A549 (cell line): ENCODE measurements around the gene RIOX2. TPM values are rescaled to one million over a fixed set of nuclear protein-coding genes. Genes with fewer than 3 reads are reported as not detected.

Experiments
- ATAC-seq, 2 experiments: fragments of 200-7000 bp in 1 of 2; fragments of >200 bp in 1 of 2; cut with Nextera tagmentation in 1 of 2; cut with Tn5 transposase in 1 of 2; 3 replicates each; pipeline versions ENCODE4 v1.8.0 to v1.9.1; 2018 to 2020; ENCODE audit warnings: mild to moderate bottlenecking in 1 of 2, moderate library complexity in 1 of 2
- CTCF ChIA-PET: fragments of 300-600 bp; sonication (Branson Sonifier 250); formaldehyde crosslinking; extraction: SDS; loops from one replicate; lab custom pipeline; 2021; ENCODE audit warnings: antibody characterized with exemption, inconsistent platforms; lab: Yijun Ruan, JAX
- POLR2A ChIA-PET: fragments of 350-600 bp; formaldehyde crosslinking; extraction: SDS; loops from one replicate; lab custom pipeline; 2021; ENCODE audit warnings: antibody characterized with exemption, inconsistent platforms; lab: Yijun Ruan, JAX
- DNase-seq, 2 experiments: peaks; one replicate each; pipeline versions ENCODE4 v3.0.0 to v3.0.0-alpha.2; 2011 to 2016; ENCODE audit warnings: low read depth in 1 of 2, low spot score in 1 of 2
- FAIRE-seq: peaks from 2 replicates; lab custom pipeline; 2011; peaks lifted over from hg19 to GRCh38; lab: Jason Lieb, UNC
- H3K27ac ChIP-seq, 2 experiments: fragments of >200 bp; sonication (Bioruptor Twin); formaldehyde crosslinking; 3 replicates each; pipeline ENCODE4 v1.5.1; 2016 to 2017
- H3K4me1 ChIP-seq: fragments of >200 bp; sonication (Bioruptor Twin); formaldehyde crosslinking; 3 replicates; pipeline ENCODE4 v1.6.1; 2016
- H3K4me2 ChIP-seq: fragments of >200 bp; sonication (Bioruptor Twin); formaldehyde crosslinking; 3 replicates; pipeline ENCODE4 v1.6.1; 2016
- H3K4me3 ChIP-seq: fragments of >200 bp; sonication (Bioruptor Twin); formaldehyde crosslinking; 3 replicates; pipeline ENCODE4 v1.5.1; 2016
- H3K9me3 ChIP-seq: fragments of >200 bp; sonication (Bioruptor Twin); formaldehyde crosslinking; 3 replicates; pipeline ENCODE4 v1.6.1; 2016
- CTCF ChIP-seq: fragments of >200 bp; sonication (Bioruptor Twin); formaldehyde crosslinking; IDR thresholded peaks from 3 replicates; pipeline ENCODE4 v1.5.1; 2016
- E2F6 ChIP-seq: IDR thresholded peaks from 2 replicates; pipeline ENCODE4 v1.6.1; 2012; ENCODE audit warnings: low read depth, borderline replicate concordance
- EHMT2 ChIP-seq: fragments of 200-600 bp; sonication (generic); IDR thresholded peaks from 2 replicates; pipeline ENCODE4 v1.6.1; 2016; ENCODE audit warnings: antibody characterized with exemption, low read depth, mild to moderate bottlenecking, moderate library complexity
- EP300 ChIP-seq, 2 experiments: fragments of >200 bp; sonication (Bioruptor Twin); formaldehyde crosslinking; IDR thresholded peaks; 2 replicates in 1 of 2; 3 replicates in 1 of 2; pipeline ENCODE4 v1.6.1; 2016 to 2017
- FOSB ChIP-seq: fragments of 250-450 bp; sonication (Bioruptor Pico); IDR thresholded peaks from 2 replicates; pipeline ENCODE4 v1.5.0; 2020; ENCODE audit warnings: mild to moderate bottlenecking, moderate library complexity
- FOSL2 ChIP-seq, 2 experiments: fragments of 450-650 bp in 1 of 2; fragments of >200 bp in 1 of 2; sonication (Bioruptor Twin) in 1 of 2; formaldehyde crosslinking; IDR thresholded peaks; 2 replicates each; pipeline versions ENCODE4 v1.5.0 to v1.6.1; 2016 to 2020; ENCODE audit warnings: mild to moderate bottlenecking in 1 of 2, moderate library complexity in 1 of 2
- FOXS1 ChIP-seq: fragments of 250-450 bp; sonication (Bioruptor Pico); IDR thresholded peaks from 2 replicates; pipeline ENCODE4 v1.5.0; 2020; ENCODE audit warnings: mild to moderate bottlenecking, moderate library complexity
- HES2 ChIP-seq: fragments of >200 bp; sonication (Bioruptor Twin); formaldehyde crosslinking; IDR thresholded peaks from 2 replicates; pipeline ENCODE4 v1.6.1; 2016
- HOXA7 ChIP-seq: fragments of 250-450 bp; sonication (Bioruptor Pico); IDR thresholded peaks from 2 replicates; pipeline ENCODE4 v1.5.0; 2020; ENCODE audit warnings: mild to moderate bottlenecking, moderate library complexity
- JUN ChIP-seq, 2 experiments: fragments of >200 bp; sonication (Bioruptor Twin); formaldehyde crosslinking; IDR thresholded peaks; 2 replicates in 1 of 2; 3 replicates in 1 of 2; pipeline ENCODE4 v1.6.1; 2016 to 2017
- JUNB ChIP-seq: fragments of >200 bp; sonication (Bioruptor Twin); formaldehyde crosslinking; IDR thresholded peaks from 2 replicates; pipeline ENCODE4 v1.6.1; 2016
- KDM1A ChIP-seq: fragments of 200-600 bp; sonication (generic); IDR thresholded peaks from 2 replicates; pipeline ENCODE4 v1.6.1; 2016; ENCODE audit warnings: low read depth, mild to moderate bottlenecking
- MAFK ChIP-seq: fragments of 450-650 bp; IDR thresholded peaks from 2 replicates; pipeline ENCODE4 v1.6.1; 2014; ENCODE audit not compliant: partially characterized antibody
- MYC ChIP-seq: IDR thresholded peaks from 2 replicates; pipeline ENCODE4 v1.6.1; 2012; ENCODE audit warnings: mild to moderate bottlenecking, inconsistent platforms, low read length, improper control_type of control experiment, borderline replicate concordance
- NFE2L2 ChIP-seq: fragments of 150-350 bp; conservative IDR thresholded peaks from 2 replicates; pipeline ENCODE4 v1.6.1; 2014; ENCODE audit warnings: low read length
- NPAS2 ChIP-seq: fragments of 250-450 bp; sonication (Bioruptor Pico); IDR thresholded peaks from 2 replicates; pipeline ENCODE4 v1.8.0; 2022; ENCODE audit warnings: mild to moderate bottlenecking, moderate library complexity, borderline replicate concordance
- NR3C1 ChIP-seq: fragments of >200 bp; sonication (Bioruptor Twin); formaldehyde crosslinking; IDR thresholded peaks from 3 replicates; pipeline ENCODE4 v1.6.1; 2017
- POLR2A ChIP-seq: IDR thresholded peaks from 2 replicates; pipeline ENCODE4 v1.6.1; 2012; ENCODE audit warnings: mild to moderate bottlenecking, low read length
- RAD21 ChIP-seq, 2 experiments: fragments of >200 bp in 1 of 2; sonication (Bioruptor Twin) in 1 of 2; formaldehyde crosslinking in 1 of 2; IDR thresholded peaks in 1 of 2; conservative IDR thresholded peaks in 1 of 2; 2 replicates in 1 of 2; 3 replicates in 1 of 2; pipeline ENCODE4 v1.6.1; 2012 to 2018; ENCODE audit warnings: inconsistent platforms in 1 of 2
- REST ChIP-seq: fragments of 200-600 bp; sonication (generic); IDR thresholded peaks from 2 replicates; pipeline ENCODE4 v1.6.1; 2016; ENCODE audit warnings: antibody characterized with exemption, mild to moderate bottlenecking, moderate library complexity
- RFX5 ChIP-seq: fragments of 450-650 bp; IDR thresholded peaks from 2 replicates; pipeline ENCODE4 v1.7.1; 2014; ENCODE audit warnings: antibody characterized with exemption, mild to moderate bottlenecking, moderate library complexity
- RNF2 ChIP-seq: fragments of 200-600 bp; sonication (generic); IDR thresholded peaks from 2 replicates; pipeline ENCODE4 v1.6.1; 2016; ENCODE audit warnings: low read depth, mild to moderate bottlenecking, antibody characterized with exemption, moderate library complexity, borderline replicate concordance
- TFCP2L1 ChIP-seq: fragments of 250-450 bp; sonication (Bioruptor Pico); IDR thresholded peaks from 2 replicates; pipeline ENCODE4 v1.5.0; 2021; ENCODE audit warnings: mild to moderate bottlenecking
- ZC3H11A ChIP-seq: fragments of 450-650 bp; IDR thresholded peaks from 2 replicates; pipeline ENCODE4 v1.6.1; 2014; ENCODE audit warnings: antibody characterized with exemption, mild to moderate bottlenecking
- WGBS: methylation state at CpG from one replicate; pipeline ENCODE4 v1.1.6; 2017; ENCODE audit errors: missing lambda C conversion rate; 5-methylcytosine and 5-hydroxymethylcytosine counted together
- polyA plus RNA-seq, 4 experiments: library from polyadenylated mRNA; depleted of rRNA in 3 of 4; stranded (reverse); fragments of >200 nt; fragmentation: RNase III in 1 of 4; extraction: RNeasy Plus Mini Kit Qiagen cat#74134 plus additional on column Dnase treatment in 1 of 4; gene quantifications; 2 replicates in 3 of 4; 3 replicates in 1 of 4; pipeline ENCODE4 v1.2.3, GENCODE V29; 2011 to 2017
- TF ChIP-seq, protein P1 (sequence below): IDR thresholded peaks from 2 replicates; pipeline ENCODE4 v1.6.1; 2012

The RIOX2 gene
- polyA plus RNA-seq, 2 of the 4 experiments (the other 2 are of a cell fraction) = 34.1 to 49.6 TPM

DNA sequence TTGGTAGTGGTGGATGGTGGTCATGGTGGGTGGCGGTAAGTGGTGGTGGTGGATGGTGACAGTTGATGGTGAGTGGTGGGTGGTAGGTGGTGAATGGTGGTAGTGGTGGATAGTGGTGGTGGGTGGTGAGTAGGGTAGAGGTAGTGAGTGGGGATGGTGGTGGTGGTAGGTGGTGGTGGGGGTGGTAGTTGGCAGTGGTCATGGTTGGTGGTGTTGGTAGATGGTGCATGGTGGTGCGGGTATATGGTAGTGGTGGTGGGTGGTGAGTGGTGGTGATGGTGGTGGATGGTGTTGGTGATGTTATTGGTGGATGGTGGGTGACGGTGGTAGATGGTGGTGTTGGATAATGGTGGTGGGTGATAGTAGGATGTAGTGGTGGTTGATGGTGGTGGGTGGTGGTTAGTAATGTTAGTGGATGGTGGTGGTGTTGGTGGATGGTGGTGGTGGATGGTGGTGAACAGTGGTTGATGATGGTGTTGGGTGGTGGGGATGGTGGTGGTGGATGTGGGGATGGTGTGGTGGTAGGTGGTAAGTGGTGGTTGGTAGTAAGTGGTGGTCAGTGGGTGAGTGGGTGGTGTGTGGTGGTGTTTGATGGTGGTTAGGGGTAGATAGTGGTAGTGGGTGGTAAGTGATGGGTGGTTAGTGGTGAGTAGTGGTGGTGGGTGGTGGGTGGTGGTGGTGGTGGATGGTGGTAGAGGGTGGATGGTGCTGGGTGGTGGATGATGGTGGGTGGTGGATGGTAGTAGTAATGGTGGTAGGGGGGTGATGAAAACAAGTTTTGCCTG, 16.7 kb upstream of the RIOX2 start:
- POLR2A ChIA-PET = no interaction called here

GRCh38 chr3:97987306-97987705, 15.1 kb upstream of the RIOX2 start:
- 43% methylated on average over 2 of the region's 2 CpGs for WGBS
- no peak overlapping the region for H3K27ac ChIP-seq
- POLR2A ChIA-PET = no interaction called here
- H3K4me3 ChIP-seq = no peak overlapping the region
- H3K4me1 ChIP-seq = no peaks in the 10 kb centered on the region
- ATAC-seq = no peak
- CTCF ChIA-PET = interaction anchor here (1.2 to 1.8 kb wide), 2 partner anchors 8 to 36 kb away, joined by 3 to 5 read pairs; no protein-coding TSS in a partner anchor
- FAIRE-seq = no peak
- no peak overlapping the region for H3K4me2 ChIP-seq
- no peak for DNase-seq
- TF ChIP-seq POLR2A = no peak
- no peak for TF ChIP-seq HES2
- no peak for TF ChIP-seq KDM1A
- no peak for TF ChIP-seq RNF2
- no peak for TF ChIP-seq NPAS2 (CRISPR knock-in tag)
- TF ChIP-seq REST = no peak
- TF ChIP-seq JUNB = no peak
- no peak for TF ChIP-seq MAFK
- no peak for TF ChIP-seq FOXS1 (CRISPR knock-in tag)
- H3K9me3 ChIP-seq = no peaks in the 10 kb centered on the region

More for the DNA sequence above, 16.7 kb upstream of the RIOX2 start:
- no peak for TF ChIP-seq TFCP2L1 (CRISPR knock-in tag)
- TF ChIP-seq, protein P1, sequence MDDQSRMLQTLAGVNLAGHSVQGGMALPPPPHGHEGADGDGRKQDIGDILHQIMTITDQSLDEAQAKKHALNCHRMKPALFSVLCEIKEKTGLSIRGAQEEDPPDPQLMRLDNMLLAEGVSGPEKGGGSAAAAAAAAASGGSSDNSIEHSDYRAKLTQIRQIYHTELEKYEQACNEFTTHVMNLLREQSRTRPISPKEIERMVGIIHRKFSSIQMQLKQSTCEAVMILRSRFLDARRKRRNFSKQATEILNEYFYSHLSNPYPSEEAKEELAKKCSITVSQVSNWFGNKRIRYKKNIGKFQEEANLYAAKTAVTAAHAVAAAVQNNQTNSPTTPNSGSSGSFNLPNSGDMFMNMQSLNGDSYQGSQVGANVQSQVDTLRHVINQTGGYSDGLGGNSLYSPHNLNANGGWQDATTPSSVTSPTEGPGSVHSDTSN = no peak
- no peak for TF ChIP-seq EP300 (IDR thresholded peaks at IDR 0.05)
- TF ChIP-seq CTCF = no peak
- DNase-seq (no peak), FAIRE-seq (no peak), ATAC-seq (no peak)
- H3K4me1 ChIP-seq = peaks cover 6% of the 10 kb centered on the region; the same call in 2 of the 3 replicates
- WGBS = 88% methylated on average over 3 of the region's 3 CpGs
- H3K4me2 ChIP-seq = no peak overlapping the region
- no peaks in the 10 kb centered on the region for H3K9me3 ChIP-seq
- no peak overlapping the region for H3K27ac ChIP-seq
- CTCF ChIA-PET = interaction anchor here (0.7 kb wide), 1 partner anchor 48 kb away, joined by 3 read pairs; no protein-coding TSS in a partner anchor
- no peak overlapping the region for H3K4me3 ChIP-seq

DNA sequence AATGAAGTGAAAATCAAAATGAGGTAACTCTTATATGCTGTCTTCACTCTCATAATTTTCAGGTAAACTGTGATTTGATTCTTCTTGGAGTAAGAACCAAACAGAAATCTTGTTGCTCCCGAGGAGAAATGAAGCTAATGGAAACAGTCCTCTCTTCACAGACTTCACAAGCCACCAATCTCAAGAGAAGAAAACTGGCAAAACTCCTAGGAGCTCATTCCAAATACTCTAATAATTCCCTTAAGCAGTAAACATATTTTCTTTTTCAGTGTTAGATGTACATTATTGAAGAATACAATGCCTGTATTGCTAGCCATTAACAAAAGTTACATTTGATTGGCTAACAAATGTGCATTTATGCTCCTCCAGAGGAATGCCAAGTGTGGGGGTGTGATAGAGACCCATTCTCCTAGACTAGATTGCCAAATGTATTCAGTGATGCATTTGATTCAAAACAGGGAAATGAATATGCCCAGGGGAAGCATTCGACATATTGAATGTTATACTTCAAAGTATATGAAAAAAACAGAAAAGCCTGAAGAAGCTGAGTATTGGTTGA, 11.8 kb upstream of the RIOX2 start:
- no peak overlapping the region for H3K4me3 ChIP-seq
- H3K4me2 ChIP-seq = no peak overlapping the region
- ChIA-PET CTCF (interaction anchor here (1.1 to 1.3 kb wide), 3 partner anchors 16 to 265 kb away, joined by 3 read pairs; no protein-coding TSS in a partner anchor), POLR2A (no interaction called here)
- no peaks in the 10 kb centered on the region for H3K4me1 ChIP-seq
- H3K27ac ChIP-seq = no peak overlapping the region
- 40% methylated on average over 2 of the region's 2 CpGs for WGBS
- no peak for ATAC-seq
- no peak for FAIRE-seq
- H3K9me3 ChIP-seq = no peaks in the 10 kb centered on the region
- DNase-seq = no peak
- TF ChIP-seq NR3C1 (no peak), HOXA7 (CRISPR knock-in tag) (no peak), EHMT2 (no peak), RAD21 (conservative IDR thresholded peaks at IDR 0.05 in 1 of 2, IDR thresholded peaks at IDR 0.05 in 1 of 2) (no peak), NPAS2 (CRISPR knock-in tag) (no peak), NFE2L2 (no peak), FOSL2 (IDR thresholded peaks at IDR 0.05) (no peak), FOSL2 (CRISPR knock-in tag; IDR thresholded peaks at IDR 0.05) (no peak), MYC (no peak), JUN (IDR thresholded peaks at IDR 0.05) (no peak), JUNB (no peak), EP300 (IDR thresholded peaks at IDR 0.05) (no peak), ZC3H11A (no peak), FOSB (CRISPR knock-in tag) (no peak), RFX5 (no peak), E2F6 (no peak)
